KMS-11 (cell line): Measurements from ENCODE around the gene OR5AR1.
"Not testable (repeated sequence)": the region's sequence is repeated elsewhere in the genome, so short reads cannot be mapped to it uniquely, and the experiment has no call there.

Source experiments
- H2AFZ ChIP-seq: fragments of 200-600 bp; sonication (generic); 2 replicates; pipeline ENCODE4 v1.6.1; 2016; ENCODE audit warnings: antibody characterized with exemption, mixed run types, low read depth
- H3K27ac ChIP-seq: fragments of 200-600 bp; sonication (generic); 2 replicates; pipeline ENCODE4 v1.6.1; 2016; ENCODE audit warnings: mild to moderate bottlenecking, mixed run types
- H3K27me3 ChIP-seq: fragments of 200-600 bp; sonication (generic); 2 replicates; pipeline ENCODE4 v1.6.1; 2017; ENCODE audit warnings: mild to moderate bottlenecking, low read depth, mixed run types, moderate library complexity; ENCODE audit not compliant: insufficient read depth
- H3K36me3 ChIP-seq: fragments of 200-600 bp; sonication (generic); 2 replicates; pipeline ENCODE4 v1.6.1; 2017; ENCODE audit warnings: mild to moderate bottlenecking, mixed run types; ENCODE audit not compliant: insufficient read depth
- H3K4me1 ChIP-seq: fragments of 200-600 bp; sonication (generic); 2 replicates; pipeline ENCODE4 v1.6.1; 2016; ENCODE audit warnings: mild to moderate bottlenecking, low read depth, mixed run types; ENCODE audit not compliant: poor library complexity, severe bottlenecking
- H3K4me2 ChIP-seq: fragments of 200-600 bp; sonication (generic); 2 replicates; pipeline ENCODE4 v1.7.0; 2016; ENCODE audit warnings: mild to moderate bottlenecking, mixed run types
- H3K4me3 ChIP-seq: fragments of 200-600 bp; sonication (generic); IDR thresholded peaks from 2 replicates; pipeline ENCODE4 v1.6.1; 2017; ENCODE audit warnings: low read depth, low read length, mixed read lengths; ENCODE audit not compliant: insufficient read depth
- H3K79me2 ChIP-seq: fragments of 200-600 bp; sonication (generic); 2 replicates; pipeline ENCODE4 v1.6.1; 2016; ENCODE audit warnings: low read depth, mixed run types; ENCODE audit not compliant: insufficient read depth
- H3K9ac ChIP-seq: fragments of 200-600 bp; sonication (generic); 2 replicates; pipeline ENCODE4 v1.6.1; 2016; ENCODE audit warnings: mild to moderate bottlenecking, mixed run types
- H4K20me1 ChIP-seq: fragments of 200-600 bp; sonication (generic); 2 replicates; pipeline ENCODE4 v1.6.1; 2016; ENCODE audit warnings: mild to moderate bottlenecking, mixed run types; ENCODE audit not compliant: insufficient read depth
- TF ChIP-seq, protein P1 (sequence below): fragments of 200-600 bp; sonication (generic); conservative IDR thresholded peaks from 2 replicates; pipeline ENCODE4 v1.6.1; 2017; ENCODE audit warnings: low read depth, mild to moderate bottlenecking, antibody characterized with exemption, low read length, moderate library complexity, mixed read lengths

OR5AR1 gene

GRCh38 chr11:56688554-56689100 lies 25.1 kb downstream of the OR5AR1 start:
- H3K9ac ChIP-seq: no peak overlapping the region
- no peak overlapping the region for H3K4me3 ChIP-seq
- H3K36me3 ChIP-seq: no peaks in the 10 kb centered on the region
- H3K27ac ChIP-seq: no peak overlapping the region
- peaks cover 8% of the 10 kb centered on the region for H3K4me1 ChIP-seq
- no peak overlapping the region for H2AFZ ChIP-seq
- H3K4me2 ChIP-seq: no peak overlapping the region
- TF ChIP-seq, protein P1, sequence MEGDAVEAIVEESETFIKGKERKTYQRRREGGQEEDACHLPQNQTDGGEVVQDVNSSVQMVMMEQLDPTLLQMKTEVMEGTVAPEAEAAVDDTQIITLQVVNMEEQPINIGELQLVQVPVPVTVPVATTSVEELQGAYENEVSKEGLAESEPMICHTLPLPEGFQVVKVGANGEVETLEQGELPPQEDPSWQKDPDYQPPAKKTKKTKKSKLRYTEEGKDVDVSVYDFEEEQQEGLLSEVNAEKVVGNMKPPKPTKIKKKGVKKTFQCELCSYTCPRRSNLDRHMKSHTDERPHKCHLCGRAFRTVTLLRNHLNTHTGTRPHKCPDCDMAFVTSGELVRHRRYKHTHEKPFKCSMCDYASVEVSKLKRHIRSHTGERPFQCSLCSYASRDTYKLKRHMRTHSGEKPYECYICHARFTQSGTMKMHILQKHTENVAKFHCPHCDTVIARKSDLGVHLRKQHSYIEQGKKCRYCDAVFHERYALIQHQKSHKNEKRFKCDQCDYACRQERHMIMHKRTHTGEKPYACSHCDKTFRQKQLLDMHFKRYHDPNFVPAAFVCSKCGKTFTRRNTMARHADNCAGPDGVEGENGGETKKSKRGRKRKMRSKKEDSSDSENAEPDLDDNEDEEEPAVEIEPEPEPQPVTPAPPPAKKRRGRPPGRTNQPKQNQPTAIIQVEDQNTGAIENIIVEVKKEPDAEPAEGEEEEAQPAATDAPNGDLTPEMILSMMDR: no peak
- no peaks in the 10 kb centered on the region for H3K27me3 ChIP-seq
- H4K20me1 ChIP-seq: no peaks in the 10 kb centered on the region
- no peaks in the 10 kb centered on the region for H3K79me2 ChIP-seq

DNA sequence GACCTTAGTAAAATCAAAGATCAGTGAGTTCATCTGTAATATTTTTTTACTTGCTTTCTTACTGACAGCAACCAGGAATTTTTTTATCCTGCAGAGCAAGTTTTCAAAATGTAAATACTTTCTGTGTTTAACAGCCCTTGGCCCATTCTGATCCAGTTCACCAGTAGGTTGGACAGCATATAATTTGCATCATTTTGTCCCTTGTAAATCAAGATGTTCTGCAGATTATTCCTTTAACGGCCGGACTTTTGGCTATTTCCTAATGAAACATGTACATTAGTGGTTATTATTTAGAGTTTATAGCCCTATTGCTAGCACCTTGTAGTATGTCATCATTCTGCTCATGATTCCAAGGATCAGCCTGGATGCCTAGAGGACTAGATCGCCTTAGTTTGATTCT lies 27.7 kb downstream of the OR5AR1 start:
- H3K27me3 ChIP-seq, H3K27ac ChIP-seq, H4K20me1 ChIP-seq, H3K4me3 ChIP-seq, H3K79me2 ChIP-seq, H3K4me2 ChIP-seq, H2AFZ ChIP-seq, H3K36me3 ChIP-seq, H3K9ac ChIP-seq: not testable (repeated sequence)
- H3K4me1 ChIP-seq: peaks cover 33% of the 10 kb centered on the region

GRCh38 chr11:56693428-56693827 lies 29.9 kb downstream of the OR5AR1 start:
- Histone ChIP-seq H3K79me2 (no peaks in the 10 kb centered on the region), H4K20me1 (no peaks in the 10 kb centered on the region), H3K27me3 (no peaks in the 10 kb centered on the region), H3K27ac (peak overlapping the region; percentile 7; the same call in 1 of the 2 replicates), H2AFZ (no peak overlapping the region), H3K36me3 (no peaks in the 10 kb centered on the region), H3K4me1 (peaks cover 35% of the 10 kb centered on the region), H3K4me3 (no peak overlapping the region), H3K9ac (no peak overlapping the region), H3K4me2 (peak overlapping the region; percentile 59)
- TF ChIP-seq, protein P1: no peak

GRCh38 chr11:56698795-56699194 lies 35.3 kb downstream of the OR5AR1 start, which contains the start of gene OR9G1:
Gene OR9G1, plus strand, starts transcription at chr11:56699095. Its CDS starts 1,293 bp downstream, at chr11:56700388.
- Histone ChIP-seq H4K20me1 (no peaks in the 10 kb centered on the region), H3K4me2 (no peak within 1 kb of the TSS), H3K4me1 (peaks cover 36% of the 10 kb centered on the region), H2AFZ (no peak within 1 kb of the TSS), H3K4me3 (no peak within 1 kb of the TSS), H3K27ac (no peak within 1 kb of the TSS), H3K79me2 (no peaks in the 10 kb centered on the region), H3K9ac (no peak within 1 kb of the TSS), H3K36me3 (no peaks in the 10 kb centered on the region), H3K27me3 (no peaks in the 10 kb centered on the region)
- TF ChIP-seq, protein P1: no peak

- H2AFZ ChIP-seq: no peak overlapping the region
- H3K79me2 ChIP-seq: no peaks in the 10 kb centered on the region
- no peak overlapping the region for H3K4me3 ChIP-seq
- no peaks in the 10 kb centered on the region for H3K36me3 ChIP-seq
- H3K4me1 ChIP-seq: peaks cover 20% of the 10 kb centered on the region
- TF ChIP-seq, protein P1: no peak
- no peak overlapping the region for H3K4me2 ChIP-seq
- no peak overlapping the region for H3K27ac ChIP-seq
- H3K9ac ChIP-seq: no peak overlapping the region
- H3K27me3 ChIP-seq: no peaks in the 10 kb centered on the region
- no peaks in the 10 kb centered on the region for H4K20me1 ChIP-seq
Observed at GRCh38 chr11:56700242-56700913, 36.9 kb downstream of the OR5AR1 start.
